Cortex of kidney (tissue), 1 donor: ENCODE measurements around the gene PRM2.

Experiments
- DNase-seq: peaks from one replicate; lab custom pipeline; 2025; lab: John Stamatoyannopoulos, UW

Gene PRM2

DNA sequence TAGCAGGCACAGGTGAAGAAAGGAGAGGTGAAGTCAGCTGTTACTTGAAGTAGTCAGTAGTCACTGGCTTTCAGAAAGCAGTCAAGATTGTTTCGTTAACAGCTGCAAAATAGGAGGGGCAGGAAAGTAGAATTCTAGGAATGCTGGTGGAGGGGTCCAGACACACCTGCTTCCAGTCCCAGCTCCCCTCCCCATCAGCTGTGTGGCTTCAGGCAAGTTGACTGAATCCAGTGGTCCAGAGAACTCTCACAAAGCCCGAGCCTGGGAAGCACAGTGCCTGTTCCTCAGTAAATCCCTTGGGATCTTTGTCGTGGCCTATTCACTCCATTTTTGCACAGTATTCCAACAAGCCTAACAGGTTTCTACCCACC lies 15.7 kb downstream of the PRM2 start:
- DNase-seq: no peak

DNA sequence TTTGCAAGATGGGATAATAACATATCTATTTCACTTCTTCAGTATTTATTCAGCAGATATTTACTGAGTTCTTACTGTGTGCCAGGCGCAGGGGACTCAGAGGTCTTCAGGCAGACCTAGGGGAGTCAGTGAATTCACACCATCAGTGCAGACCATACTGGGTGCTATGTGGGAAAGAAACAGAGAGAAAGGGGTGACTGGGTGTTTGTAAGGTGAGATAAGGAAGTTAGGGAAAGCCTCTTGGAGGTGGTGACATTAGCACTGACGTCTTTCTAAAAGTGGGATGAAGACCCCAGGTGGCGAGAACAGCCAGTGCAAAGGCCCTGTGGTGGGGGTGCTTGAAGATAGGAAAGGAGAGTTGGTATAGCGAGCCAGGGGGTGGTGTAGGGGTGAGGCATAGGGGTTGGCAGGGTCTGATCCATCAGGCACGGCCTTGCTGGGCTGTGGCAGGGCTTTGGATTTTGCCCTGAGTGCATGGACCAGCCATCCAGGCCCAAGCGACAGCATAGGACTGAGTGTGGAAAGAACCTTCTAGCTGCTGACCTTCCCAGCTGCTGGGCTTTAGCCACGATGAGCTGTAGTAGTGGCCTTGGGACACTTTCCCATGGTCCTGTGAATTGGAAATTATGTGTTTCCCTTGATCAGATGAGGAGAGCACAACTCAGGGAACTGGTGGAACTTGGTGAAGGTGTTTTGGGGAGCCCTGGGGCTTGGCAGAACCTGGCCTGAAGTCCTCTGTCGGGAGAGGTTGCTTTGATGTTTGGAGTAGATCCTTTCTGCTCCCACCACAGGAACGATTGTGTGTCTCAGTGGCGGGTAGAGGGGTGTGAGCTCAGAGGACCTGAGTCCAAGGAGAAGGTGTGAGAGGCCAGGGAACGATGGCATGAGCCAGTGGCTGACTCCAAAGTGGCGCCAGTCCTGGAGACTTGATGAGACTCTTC lies 16.4 kb downstream of the PRM2 start:
- no peak for DNase-seq

DNA sequence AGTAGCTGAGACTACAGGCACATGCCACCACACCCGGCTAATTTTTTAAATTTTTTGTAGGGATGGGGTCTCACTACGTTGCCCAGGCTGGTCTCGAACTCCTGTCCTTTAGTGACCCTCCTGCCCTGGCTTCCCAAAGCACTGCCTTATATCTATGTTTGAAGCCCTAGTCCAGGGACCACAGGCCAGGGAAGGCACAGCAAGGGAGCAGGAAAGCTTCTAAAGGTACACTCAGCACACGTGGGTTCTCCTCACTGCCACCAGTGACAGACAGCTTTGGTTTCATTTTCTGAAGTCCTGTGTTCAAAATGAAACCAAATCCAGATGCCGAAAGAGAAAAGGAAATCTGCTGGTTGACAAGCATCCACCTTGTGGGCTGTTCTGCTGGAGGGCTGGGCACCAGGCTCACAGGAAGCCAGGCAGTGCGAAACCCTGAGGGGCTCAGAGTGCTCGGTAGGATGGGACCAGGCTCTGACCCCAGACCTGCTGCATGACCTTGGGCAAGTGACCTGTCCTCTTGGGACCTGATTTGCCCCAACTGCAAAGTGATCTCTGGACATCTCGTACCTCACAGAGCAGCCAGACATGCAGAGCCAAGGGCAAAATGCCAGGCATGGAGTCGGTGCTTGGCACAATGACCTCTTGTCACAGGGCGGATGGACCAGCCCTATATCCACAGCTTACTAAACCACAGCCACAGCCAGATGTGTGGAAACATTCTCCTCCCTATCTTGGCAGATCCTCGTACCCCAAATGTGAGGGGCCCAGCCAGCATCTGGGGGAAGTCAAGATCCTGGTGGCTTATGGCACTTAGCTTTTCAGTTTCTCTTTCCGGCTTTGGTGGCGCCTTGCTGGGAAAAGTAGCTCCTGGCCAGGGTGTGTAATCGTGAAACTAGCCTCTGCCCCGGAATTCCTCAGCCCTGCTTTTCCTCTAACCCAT lies 17.5 kb downstream of the PRM2 start:
- no peak for DNase-seq

DNA sequence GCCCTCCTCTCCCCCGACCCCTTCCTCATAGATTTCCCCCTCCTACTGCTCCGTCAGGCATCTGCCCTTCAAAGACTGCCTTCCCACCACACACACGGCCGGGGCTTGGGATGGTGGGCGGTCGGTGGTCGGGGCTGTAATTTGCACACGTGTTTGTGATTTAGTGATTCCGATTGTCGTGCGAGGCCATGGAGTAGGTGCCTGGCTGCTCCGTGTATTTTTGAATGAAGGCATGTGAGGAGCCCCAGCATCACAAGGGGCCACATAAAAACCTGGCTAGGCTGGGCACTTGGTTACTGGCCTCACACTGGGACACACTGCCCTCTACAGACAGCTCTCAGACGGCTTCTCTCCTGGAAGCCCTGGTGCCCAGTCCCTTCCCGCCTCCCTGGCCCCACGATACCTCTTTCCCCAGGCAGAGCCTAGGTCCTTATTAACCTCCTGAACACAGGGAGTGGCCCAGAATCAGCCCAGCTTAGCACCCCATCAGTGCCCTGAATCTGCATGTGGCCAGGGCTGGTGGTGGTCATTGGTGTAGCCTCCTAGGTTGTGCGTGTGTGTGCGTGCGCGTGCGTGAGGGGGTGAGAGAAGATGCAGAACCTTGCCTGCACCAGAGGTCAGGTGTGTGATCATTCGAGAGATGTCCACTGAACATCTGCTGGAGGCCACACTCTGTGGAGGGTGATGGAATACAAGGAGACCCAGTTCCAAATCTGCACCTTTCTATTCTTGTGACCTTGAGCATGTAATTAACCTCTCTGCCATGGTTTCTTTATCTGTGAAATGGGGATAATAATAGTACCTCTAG lies 18.9 kb downstream of the PRM2 start:
- no peak for DNase-seq

DNA sequence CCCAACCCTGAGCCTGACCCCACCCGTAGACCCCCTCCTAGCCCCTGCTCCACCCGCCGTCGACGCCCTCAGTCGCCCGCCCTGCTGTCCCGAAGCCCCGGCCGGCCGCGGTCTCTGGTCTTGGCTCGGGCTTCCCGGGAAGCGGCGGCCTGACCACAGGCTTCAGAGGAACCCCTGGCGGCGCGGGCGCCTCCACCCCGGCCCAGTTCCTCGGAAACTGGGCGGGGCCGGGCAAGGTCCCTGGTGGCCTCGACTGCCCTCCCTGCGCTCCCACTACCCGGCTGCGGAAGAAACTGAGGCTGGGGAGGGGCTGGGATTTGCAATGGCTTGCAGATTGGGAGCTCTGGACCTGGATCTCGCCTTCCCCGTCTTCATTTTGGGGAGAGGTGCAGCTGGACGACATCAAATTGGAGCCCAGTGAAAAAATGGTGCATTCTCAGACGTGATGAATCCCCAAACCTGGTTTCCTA lies 19.6 kb downstream of the PRM2 start:
- no peak for DNase-seq

DNA sequence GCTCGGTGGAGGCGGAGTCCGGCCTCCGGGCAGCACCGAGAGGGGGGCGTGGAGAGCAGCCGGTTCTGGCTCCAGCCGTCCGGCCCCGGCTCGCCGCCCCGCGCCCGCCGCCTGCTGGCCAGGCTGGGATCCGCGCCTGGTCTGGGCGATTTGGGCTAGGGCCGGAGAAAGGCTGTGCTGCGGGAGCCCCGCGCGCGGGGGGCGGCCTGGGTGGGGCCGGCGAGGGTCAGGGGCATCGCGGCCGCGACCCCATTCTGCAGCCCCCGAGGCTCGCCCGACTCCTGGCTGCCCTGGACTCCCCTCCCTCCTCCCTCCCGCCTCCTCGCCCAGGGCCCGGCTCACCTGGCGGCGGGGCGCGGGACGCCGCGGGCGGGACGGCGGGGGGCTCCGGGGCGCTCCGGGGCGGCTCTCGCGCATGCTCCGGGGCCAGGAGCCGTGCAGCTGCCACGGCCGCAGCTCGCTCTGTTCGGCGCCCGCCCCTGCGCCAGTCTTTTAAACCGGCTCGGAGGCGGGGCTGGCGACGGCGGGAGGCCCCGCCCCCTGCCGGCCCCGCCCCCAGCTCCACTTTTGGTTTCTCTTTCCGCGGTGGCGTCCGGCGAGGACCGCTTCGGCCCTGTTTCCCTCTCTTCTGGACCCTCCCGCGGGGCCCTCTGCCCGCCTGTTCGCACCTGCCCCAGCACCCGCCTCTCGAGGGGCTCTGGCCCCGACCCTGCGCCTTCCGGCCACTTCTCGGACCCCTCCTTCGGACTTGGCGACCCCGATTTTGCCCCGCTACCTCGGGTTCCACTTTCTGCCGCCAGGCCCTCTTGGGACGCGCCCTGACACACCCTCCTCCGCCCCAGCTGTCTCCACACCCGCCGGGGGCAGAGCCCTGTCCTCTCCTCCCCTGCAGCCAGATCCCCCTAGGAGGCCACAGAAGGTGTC lies 20.3 kb downstream of the PRM2 start, which contains the start of gene SOCS1:
SOCS1 (minus strand) TSS at position 468 of the 924 bp plus-strand sequence. CDS start 726 bp downstream, outside the sequence.
- no peak for DNase-seq

DNA sequence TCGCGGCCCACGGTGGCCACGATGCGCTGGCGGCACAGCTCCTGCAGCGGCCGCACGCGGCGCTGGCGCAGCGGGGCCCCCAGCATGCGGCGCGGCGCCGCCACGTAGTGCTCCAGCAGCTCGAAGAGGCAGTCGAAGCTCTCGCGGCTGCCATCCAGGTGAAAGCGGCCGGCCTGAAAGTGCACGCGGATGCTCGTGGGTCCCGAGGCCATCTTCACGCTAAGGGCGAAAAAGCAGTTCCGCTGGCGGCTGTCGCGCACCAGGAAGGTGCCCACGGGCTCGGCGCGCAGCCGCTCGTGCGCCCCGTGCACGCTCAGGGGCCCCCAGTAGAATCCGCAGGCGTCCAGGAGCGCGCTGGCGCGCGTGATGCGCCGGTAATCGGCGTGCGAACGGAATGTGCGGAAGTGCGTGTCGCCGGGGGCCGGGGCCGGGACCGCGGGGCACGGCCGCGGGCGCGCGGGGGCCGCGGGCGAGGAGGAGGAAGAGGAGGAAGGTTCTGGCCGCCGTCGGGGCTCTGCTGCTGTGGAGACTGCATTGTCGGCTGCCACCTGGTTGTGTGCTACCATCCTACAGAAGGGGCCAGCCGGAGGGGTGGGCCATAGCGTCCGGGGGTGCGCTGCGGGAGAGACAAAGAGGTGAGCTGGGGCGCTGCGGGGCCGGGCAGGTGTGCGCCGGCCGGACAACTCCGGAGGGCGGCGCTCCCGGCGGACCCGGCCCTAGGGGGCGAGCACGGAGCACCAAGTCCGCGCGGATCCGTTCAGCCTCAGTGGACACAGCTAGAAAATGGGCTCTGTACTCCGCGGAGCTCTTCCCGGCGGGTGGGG lies 21.2 kb downstream of the PRM2 start:
- DNase-seq: no peak

DNA sequence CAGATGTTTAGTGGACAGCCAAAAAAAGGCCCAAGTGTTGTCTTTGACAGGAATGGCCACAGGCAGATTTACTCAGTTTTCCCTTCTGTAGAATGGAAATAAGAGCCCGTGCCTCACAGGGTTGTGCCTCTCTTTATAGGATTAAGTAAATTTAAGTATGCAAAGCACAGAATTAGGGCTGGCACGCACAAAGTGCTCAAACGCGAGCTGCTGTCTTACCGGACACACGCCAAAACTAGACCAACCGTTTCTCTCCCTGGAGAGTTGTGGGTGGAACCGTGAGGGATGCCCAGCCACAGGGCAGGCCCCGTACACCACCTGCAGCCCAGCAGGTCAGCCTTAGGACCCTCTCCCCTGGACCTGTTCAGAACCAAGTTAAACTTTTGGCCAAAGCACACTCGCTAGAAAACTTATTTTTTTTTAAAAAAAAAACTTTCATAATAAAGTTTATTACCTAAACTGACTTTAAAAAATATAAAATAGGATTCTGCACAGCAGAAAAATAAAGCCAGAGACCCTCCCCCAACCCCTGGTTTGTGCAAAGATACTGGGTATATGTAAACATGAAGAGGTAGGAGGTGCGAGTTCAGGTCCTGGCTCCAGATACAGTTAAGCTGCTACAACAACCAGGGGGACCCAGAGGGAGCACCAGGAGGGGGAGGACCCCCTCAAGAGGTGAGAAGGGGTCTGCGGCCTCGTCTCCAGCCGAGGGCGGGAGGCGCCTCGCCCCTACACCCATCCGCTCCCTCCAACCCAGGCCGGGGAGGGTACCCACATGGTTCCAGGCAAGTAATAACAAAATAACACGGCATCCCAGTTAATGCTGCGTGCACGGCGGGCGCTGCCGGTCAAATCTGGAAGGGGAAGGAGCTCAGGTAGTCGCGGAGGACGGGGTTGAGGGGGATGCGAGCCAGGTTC lies 22.0 kb downstream of the PRM2 start:
- no peak for DNase-seq

DNA sequence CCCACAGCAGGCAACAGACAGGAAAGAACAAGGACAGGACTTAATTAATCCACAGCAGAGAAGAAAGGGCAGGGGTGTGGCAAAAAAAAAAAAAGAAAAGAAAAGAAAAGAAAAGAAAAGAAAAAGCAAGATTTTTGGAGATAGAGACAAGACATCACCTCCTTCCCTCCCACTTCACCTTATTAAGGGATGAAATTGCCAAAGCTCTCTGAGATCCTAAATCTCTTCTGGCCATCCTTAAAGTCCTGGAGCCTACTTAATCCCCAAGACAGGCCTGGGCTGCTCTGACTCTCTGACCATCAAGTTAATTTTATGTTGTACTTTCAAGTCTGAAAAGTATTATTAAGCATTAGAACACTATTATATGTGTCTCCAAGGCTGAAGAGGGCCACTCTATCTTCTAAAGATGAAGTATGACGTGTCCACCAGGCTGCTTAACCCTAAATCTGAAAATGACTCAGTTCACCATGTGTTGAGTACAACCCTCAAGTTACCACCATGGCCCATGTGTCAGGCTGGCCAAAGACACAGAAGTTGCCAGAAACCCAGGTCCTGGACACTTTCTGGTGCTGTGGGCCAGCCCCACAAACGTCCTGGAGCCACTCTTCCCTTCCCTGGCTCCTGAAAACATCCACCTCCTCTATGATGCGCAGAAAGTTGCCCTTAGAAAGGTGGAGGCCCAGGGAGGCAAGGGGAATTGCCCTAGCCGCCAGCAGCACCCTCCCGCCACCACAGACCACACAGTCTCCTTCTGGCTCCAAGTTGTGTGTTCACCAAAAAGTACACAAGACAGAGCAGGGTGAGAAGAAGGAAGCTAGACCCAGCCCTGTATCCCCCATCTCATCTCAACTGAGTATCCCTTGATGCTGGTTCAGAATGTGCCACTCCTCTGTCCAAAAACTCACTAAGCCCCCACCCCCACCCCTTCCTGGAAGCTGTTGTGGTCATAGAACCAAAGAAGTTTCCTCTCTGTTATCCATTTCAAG lies 23.0 kb downstream of the PRM2 start:
- DNase-seq: no peak

DNA sequence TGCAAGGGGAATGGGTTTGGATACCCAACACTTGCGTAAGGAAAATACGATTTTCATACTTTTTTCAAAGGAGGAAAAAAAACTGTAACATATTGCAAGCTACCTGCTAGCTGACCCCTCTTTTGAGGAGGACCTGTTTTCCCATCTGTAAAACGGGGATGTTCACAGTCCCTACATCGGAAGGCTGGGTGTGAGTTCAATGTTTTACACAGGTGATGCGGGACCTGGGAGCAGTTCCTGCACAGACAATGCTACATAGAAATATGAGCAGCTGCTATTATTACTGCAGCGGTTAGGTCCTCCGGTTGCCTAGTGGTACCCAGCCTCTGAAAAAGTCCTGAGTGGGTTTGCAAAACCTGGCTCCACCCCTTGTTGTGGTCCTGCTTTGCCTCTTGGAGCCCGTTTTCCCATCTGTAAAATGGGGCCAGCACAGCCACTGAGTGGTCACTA lies 23.8 kb downstream of the PRM2 start:
- DNase-seq: no peak

DNA sequence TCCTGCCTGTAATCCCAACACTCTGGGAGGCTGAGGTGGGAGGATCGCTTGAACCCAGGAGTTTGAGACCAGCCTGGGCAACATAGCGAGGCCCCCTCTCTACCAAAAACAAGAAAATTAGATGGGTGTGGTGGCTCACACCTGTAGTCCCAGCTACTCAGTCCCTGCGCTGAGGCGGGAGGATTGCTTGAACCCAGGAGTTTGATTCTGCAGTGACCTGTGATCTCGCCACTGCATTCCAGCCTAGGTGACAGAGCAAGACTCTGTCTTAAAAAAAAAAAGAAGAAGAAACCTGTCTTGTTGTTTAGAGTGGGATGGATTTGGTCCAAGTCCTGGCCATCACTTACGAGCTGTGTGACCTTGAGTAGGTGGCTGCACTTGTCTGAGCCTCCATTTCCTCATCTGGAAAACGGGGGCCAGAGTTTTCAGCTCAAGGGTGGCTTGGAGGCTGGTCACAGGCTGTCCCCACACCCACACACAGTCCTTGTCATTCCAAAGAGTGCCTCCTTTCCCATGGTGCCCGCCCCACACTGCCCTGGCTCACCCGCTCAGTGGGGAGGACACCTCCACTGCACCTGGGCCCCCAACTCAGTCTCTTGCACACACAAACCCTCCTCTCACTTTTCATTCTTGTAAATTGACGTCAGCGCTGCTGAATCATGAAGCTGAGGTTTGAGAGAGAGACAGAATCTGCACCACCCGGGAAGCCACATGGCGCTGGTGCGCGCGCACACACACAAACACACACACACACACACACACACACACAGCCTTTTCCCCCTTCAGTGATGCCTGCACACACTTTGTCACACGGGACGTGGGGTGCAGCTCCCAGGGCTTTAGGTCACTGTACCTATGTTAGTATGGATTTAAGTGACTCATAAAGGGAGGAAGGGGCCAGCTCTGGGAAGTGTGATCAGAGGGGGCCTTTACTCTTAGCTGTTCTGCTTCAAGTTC lies 24.5 kb downstream of the PRM2 start:
- no peak for DNase-seq

DNA sequence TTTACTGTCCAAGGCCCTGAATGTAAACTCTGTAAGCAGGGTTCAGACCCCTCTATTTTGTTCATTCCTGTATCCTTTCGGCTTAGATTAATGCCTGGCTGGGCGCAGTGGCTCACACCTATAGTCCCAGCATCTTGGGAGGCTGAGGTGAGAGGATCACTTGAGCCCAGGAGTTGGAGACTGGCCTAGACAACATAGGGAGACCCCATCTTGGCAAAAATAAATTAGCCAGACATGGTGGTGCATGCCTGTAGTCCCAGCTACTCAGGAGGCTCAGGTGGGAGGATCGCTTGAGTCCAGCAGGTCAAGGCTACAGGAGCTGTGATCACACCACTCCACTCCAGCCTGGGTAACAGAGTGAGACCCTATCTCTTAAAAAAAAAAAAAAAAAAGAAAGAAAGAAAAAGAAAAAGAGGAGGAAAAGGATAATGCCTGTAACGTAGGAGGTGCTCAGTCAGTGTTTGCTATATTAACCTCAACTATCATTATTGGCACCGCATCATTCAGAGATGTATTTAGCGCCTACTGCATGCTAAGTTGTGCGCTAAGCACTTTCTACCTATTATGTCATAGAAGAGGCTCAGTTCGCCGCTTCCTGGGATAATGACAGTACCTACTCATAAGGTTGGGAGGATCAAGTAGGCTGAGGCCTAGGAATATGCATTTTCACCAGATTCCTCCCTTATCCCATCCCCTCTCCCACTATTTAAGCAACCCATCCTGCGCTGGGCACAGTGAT lies 25.3 kb downstream of the PRM2 start:
- DNase-seq: no peak

DNA sequence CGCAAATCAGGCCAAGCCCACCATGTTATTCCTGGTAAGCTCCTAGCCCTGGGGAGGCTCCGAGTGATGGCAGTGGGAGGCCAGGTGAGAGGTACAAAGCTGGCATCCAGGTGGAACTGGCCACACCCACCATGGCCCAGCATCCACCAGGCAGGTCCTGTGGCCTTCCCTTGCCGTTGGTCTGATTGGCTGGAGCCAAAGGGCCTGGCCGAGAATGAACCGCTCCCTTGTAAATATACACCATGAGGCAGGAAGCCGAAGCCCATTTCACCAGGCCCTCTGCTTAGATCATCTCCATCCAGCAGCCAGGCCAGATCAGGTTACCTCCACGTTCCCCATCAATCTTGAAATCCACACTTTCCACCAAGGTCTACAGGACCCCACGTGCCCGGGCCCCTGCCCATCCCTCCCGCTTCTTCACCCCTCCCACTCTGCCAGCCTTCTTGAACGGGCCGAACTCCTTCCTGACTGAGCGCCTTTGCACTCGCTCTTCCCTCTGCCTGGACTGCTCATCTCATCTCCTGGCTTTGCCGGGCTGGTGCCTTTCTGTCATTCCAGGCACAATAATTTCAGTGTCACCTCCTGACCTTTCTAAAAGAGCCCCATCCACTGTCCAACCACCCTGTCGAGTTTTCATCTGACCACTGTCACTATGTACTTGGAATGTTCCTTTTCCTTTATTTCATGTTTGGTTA lies 26.0 kb downstream of the PRM2 start:
- no peak for DNase-seq

DNA sequence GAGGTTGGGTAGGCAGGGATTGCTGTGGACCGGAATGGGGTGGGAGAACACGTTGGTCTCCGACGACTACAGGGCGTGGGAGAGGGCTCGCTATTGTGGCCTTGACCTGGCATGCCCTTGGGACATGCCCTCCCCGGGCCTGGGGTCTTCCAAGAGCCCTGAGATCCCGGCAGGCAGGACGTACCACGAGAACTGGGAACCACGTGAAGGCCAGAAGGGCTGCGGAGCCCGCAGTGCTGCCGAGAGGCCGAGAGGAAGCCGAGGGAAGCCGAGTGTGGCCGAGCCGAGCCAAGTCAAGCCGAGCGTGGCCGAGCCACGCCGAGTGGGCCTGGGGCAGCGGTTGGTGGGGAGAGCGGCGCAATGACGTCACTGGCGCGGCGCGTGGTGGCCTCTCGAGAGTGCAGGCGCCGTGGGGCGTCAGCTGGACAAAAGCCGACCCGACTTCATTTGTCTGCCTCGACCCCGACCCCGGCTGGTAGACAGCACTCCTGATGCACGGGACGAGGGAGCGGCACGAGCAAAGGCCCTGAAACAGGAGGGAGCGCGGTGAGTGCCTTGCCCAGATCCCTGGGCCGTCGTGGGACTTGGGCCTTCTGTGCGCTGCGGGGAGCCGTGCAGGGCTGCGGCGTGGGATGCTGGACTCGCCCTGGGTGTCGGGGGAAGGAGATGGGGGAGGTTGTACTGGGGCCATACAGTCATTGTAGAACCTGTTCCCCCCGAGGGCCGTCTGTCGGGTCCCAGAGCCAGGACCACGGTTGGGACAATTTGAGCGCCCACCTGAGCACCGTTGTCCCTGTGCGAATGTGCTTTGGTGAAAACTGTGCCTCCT lies 26.8 kb downstream of the PRM2 start:
- DNase-seq: no peak
